Neural cell (in vitro differentiated cells): ENCODE results near the gene PRKG1.

Experiments used
- EP300 ChIP-seq: fragments of 450-650 bp; conservative IDR thresholded peaks from 2 replicates; pipeline ENCODE4 v1.6.1; 2014; ENCODE audit warnings: antibody characterized with exemption, mild to moderate bottlenecking, moderate library complexity; ENCODE audit not compliant: poor library complexity, severe bottlenecking
- MXI1 ChIP-seq: fragments of 450-650 bp; conservative IDR thresholded peaks from 2 replicates; pipeline ENCODE4 v1.6.1; 2014; ENCODE audit warnings: antibody characterized with exemption, mild to moderate bottlenecking; ENCODE audit not compliant: poor library complexity, severe bottlenecking
- POLR2AphosphoS5 ChIP-seq: IDR thresholded peaks from 2 replicates; pipeline ENCODE4 v1.6.1; 2012
- RAD21 ChIP-seq: fragments of 450-650 bp; conservative IDR thresholded peaks from 2 replicates; pipeline ENCODE4 v1.6.1; 2014; ENCODE audit warnings: antibody characterized with exemption, mild to moderate bottlenecking, moderate library complexity
- SMC3 ChIP-seq: fragments of 450-650 bp; conservative IDR thresholded peaks from 2 replicates; pipeline ENCODE4 v1.6.1; 2014; ENCODE audit warnings: antibody characterized with exemption, mild to moderate bottlenecking, moderate library complexity; ENCODE audit not compliant: poor library complexity
- TAF1 ChIP-seq: IDR thresholded peaks from 2 replicates; pipeline ENCODE4 v1.6.1; 2012; ENCODE audit warnings: low read depth
- TF ChIP-seq, protein P1 (sequence below): fragments of 450-650 bp; IDR thresholded peaks from 2 replicates; pipeline ENCODE4 v1.5.1; 2014; ENCODE audit warnings: antibody characterized with exemption, mild to moderate bottlenecking, moderate library complexity; ENCODE audit not compliant: poor library complexity, severe bottlenecking
- TF ChIP-seq, protein P2 (sequence below): IDR thresholded peaks from 2 replicates; pipeline ENCODE4 v1.6.1; 2012; ENCODE audit warnings: borderline replicate concordance

DNA sequence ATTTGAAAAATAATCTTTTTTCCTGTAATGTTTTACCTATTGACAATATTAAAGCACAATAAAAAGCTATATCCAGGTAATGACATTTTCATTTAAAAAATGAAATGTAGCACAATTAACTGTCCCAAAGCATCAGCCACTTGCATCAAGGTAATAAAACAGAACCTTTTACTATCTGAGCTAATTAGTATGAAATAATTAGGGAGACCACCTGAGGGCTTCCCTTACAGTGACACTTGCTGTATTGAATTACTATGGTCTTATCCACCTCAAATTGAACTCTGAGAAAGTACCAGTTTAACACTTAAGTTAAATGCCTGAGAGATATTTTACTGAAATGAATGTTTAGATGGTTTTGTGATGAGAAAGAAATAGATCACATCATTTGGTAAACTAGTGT lies 1120.4 kb downstream of the PRKG1 start:
- TF ChIP-seq POLR2AphosphoS5 (no peak), TAF1 (no peak), RAD21 (no peak), SMC3 (no peak), EP300 (no peak), MXI1 (no peak)
- TF ChIP-seq, protein P1, sequence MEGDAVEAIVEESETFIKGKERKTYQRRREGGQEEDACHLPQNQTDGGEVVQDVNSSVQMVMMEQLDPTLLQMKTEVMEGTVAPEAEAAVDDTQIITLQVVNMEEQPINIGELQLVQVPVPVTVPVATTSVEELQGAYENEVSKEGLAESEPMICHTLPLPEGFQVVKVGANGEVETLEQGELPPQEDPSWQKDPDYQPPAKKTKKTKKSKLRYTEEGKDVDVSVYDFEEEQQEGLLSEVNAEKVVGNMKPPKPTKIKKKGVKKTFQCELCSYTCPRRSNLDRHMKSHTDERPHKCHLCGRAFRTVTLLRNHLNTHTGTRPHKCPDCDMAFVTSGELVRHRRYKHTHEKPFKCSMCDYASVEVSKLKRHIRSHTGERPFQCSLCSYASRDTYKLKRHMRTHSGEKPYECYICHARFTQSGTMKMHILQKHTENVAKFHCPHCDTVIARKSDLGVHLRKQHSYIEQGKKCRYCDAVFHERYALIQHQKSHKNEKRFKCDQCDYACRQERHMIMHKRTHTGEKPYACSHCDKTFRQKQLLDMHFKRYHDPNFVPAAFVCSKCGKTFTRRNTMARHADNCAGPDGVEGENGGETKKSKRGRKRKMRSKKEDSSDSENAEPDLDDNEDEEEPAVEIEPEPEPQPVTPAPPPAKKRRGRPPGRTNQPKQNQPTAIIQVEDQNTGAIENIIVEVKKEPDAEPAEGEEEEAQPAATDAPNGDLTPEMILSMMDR, result no peak
- TF ChIP-seq, protein P2, sequence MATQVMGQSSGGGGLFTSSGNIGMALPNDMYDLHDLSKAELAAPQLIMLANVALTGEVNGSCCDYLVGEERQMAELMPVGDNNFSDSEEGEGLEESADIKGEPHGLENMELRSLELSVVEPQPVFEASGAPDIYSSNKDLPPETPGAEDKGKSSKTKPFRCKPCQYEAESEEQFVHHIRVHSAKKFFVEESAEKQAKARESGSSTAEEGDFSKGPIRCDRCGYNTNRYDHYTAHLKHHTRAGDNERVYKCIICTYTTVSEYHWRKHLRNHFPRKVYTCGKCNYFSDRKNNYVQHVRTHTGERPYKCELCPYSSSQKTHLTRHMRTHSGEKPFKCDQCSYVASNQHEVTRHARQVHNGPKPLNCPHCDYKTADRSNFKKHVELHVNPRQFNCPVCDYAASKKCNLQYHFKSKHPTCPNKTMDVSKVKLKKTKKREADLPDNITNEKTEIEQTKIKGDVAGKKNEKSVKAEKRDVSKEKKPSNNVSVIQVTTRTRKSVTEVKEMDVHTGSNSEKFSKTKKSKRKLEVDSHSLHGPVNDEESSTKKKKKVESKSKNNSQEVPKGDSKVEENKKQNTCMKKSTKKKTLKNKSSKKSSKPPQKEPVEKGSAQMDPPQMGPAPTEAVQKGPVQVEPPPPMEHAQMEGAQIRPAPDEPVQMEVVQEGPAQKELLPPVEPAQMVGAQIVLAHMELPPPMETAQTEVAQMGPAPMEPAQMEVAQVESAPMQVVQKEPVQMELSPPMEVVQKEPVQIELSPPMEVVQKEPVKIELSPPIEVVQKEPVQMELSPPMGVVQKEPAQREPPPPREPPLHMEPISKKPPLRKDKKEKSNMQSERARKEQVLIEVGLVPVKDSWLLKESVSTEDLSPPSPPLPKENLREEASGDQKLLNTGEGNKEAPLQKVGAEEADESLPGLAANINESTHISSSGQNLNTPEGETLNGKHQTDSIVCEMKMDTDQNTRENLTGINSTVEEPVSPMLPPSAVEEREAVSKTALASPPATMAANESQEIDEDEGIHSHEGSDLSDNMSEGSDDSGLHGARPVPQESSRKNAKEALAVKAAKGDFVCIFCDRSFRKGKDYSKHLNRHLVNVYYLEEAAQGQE, result no peak
